ENCODE measurements around the gene TRIM33. TPM values are rescaled to one million over a fixed set of nuclear protein-coding genes. Genes with fewer than 3 reads are reported as not detected.

The TRIM33 gene
- total RNA-seq, 2 donors from 2014 or later, result 48.1 to 53.9 TPM

GRCh38 chr1:114535401-114535800 is 24.4 kb upstream of the TRIM33 start:
- no peaks in the 10 kb centered on the region for H3K4me1 Mint-ChIP-seq
- H3K9me3 ChIP-seq (ENCODE audit: control insufficient read depth, low read length, poor library complexity, severe bottlenecking), result no peaks in the 10 kb centered on the region
- ATAC-seq (no peak), DNase-seq (no peak)
- H3K4me3 Mint-ChIP-seq, result no peak overlapping the region
- H3K27ac Mint-ChIP-seq, result no peak overlapping the region
- H3K27me3 Mint-ChIP-seq, result peaks cover 8% of the 10 kb centered on the region
- H3K36me3 Mint-ChIP-seq (ENCODE audit: low read depth), result no peaks in the 10 kb centered on the region

GRCh38 chr1:114531094-114531493 is 20.1 kb upstream of the TRIM33 start:
- Mint-ChIP-seq H3K4me1 (no peaks in the 10 kb centered on the region), H3K27me3 (peaks cover 2% of the 10 kb centered on the region), H3K4me3 (no peak overlapping the region), H3K36me3 (ENCODE audit: low read depth) (no peaks in the 10 kb centered on the region), H3K27ac (no peak overlapping the region)
- no peak for ATAC-seq
- H3K9me3 ChIP-seq (ENCODE audit: control insufficient read depth, low read length, poor library complexity, severe bottlenecking), result no peaks in the 10 kb centered on the region
- DNase-seq, result no peak

GRCh38 chr1:114530224-114530623 is 19.2 kb upstream of the TRIM33 start:
- H3K36me3 Mint-ChIP-seq (ENCODE audit: low read depth), result no peaks in the 10 kb centered on the region
- no peaks in the 10 kb centered on the region for H3K9me3 ChIP-seq (ENCODE audit: control insufficient read depth, low read length, poor library complexity, severe bottlenecking)
- H3K4me3 Mint-ChIP-seq, result no peak overlapping the region
- no peaks in the 10 kb centered on the region for H3K27me3 Mint-ChIP-seq
- no peak overlapping the region for H3K27ac Mint-ChIP-seq
- H3K4me1 Mint-ChIP-seq, result no peaks in the 10 kb centered on the region
- DNase-seq (no peak), ATAC-seq (no peak)

- no peaks in the 10 kb centered on the region for H3K36me3 Mint-ChIP-seq (ENCODE audit: low read depth)
- H3K4me1 Mint-ChIP-seq, result peaks cover 2% of the 10 kb centered on the region
- DNase-seq, result no peak
- H3K9me3 ChIP-seq (ENCODE audit: control insufficient read depth, low read length, poor library complexity, severe bottlenecking), result no peaks in the 10 kb centered on the region
- peaks cover 14% of the 10 kb centered on the region for H3K27me3 Mint-ChIP-seq
- H3K27ac Mint-ChIP-seq, result no peak overlapping the region
- H3K4me3 Mint-ChIP-seq, result no peak overlapping the region
- peak; percentile 48 for ATAC-seq
Measured at GRCh38 chr1:114524944-114525343, 13.9 kb upstream of the TRIM33 start.

- Mint-ChIP-seq H3K27ac (no peak overlapping the region), H3K36me3 (ENCODE audit: low read depth) (no peaks in the 10 kb centered on the region), H3K4me1 (peaks cover 2% of the 10 kb centered on the region), H3K27me3 (peaks cover 20% of the 10 kb centered on the region), H3K4me3 (no peak overlapping the region)
- no peak for ATAC-seq
- DNase-seq, result no peak
- no peaks in the 10 kb centered on the region for H3K9me3 ChIP-seq (ENCODE audit: control insufficient read depth, low read length, poor library complexity, severe bottlenecking)
Measured at GRCh38 chr1:114522264-114522575, 11.2 kb upstream of the TRIM33 start.

- DNase-seq (no peak), ATAC-seq (no peak)
- no peak overlapping the region for H3K4me3 Mint-ChIP-seq
- peaks cover 20% of the 10 kb centered on the region for H3K27me3 Mint-ChIP-seq
- peaks cover 2% of the 10 kb centered on the region for H3K4me1 Mint-ChIP-seq
- H3K27ac Mint-ChIP-seq, result no peak overlapping the region
- H3K9me3 ChIP-seq (ENCODE audit: control insufficient read depth, low read length, poor library complexity, severe bottlenecking), result no peaks in the 10 kb centered on the region
- no peaks in the 10 kb centered on the region for H3K36me3 Mint-ChIP-seq (ENCODE audit: low read depth)
Measured at GRCh38 chr1:114521396-114522263, 10.6 kb upstream of the TRIM33 start.

GRCh38 chr1:114517348-114517747 is 6.3 kb upstream of the TRIM33 start:
- ATAC-seq (no peak), DNase-seq (no peak)
- H3K4me3 Mint-ChIP-seq, result no peak overlapping the region
- peaks cover 10% of the 10 kb centered on the region for H3K4me1 Mint-ChIP-seq
- peaks cover 19% of the 10 kb centered on the region for H3K27me3 Mint-ChIP-seq
- H3K36me3 Mint-ChIP-seq (ENCODE audit: low read depth), result no peaks in the 10 kb centered on the region
- H3K27ac Mint-ChIP-seq, result no peak overlapping the region
- no peaks in the 10 kb centered on the region for H3K9me3 ChIP-seq (ENCODE audit: control insufficient read depth, low read length, poor library complexity, severe bottlenecking)

- Mint-ChIP-seq H3K27ac (peak overlapping the region; percentile 100), H3K4me1 (peaks cover 40% of the 10 kb centered on the region), H3K36me3 (ENCODE audit: low read depth) (peaks cover 5% of the 10 kb centered on the region), H3K27me3 (no peaks in the 10 kb centered on the region), H3K4me3 (peak overlapping the region; percentile 99)
- DNase-seq (no peak), ATAC-seq (no peak)
- H3K9me3 ChIP-seq (ENCODE audit: control insufficient read depth, low read length, poor library complexity, severe bottlenecking), result no peaks in the 10 kb centered on the region
Measured at GRCh38 chr1:114512595-114513280, 1.7 kb upstream of the TRIM33 start.

GRCh38 chr1:114510274-114511031 is 550 bp downstream of the TRIM33 start:
- Mint-ChIP-seq H3K36me3 (ENCODE audit: low read depth) (peaks cover 7% of the 10 kb centered on the region), H3K4me1 (peaks cover 55% of the 10 kb centered on the region)

GRCh38 chr1:114509596-114510273 is 1.3 kb downstream of the TRIM33 start:
- DNase-seq (no peak), ATAC-seq (no peak)
- H3K9me3 ChIP-seq (ENCODE audit: control insufficient read depth, low read length, poor library complexity, severe bottlenecking), result no peaks in the 10 kb centered on the region
- Mint-ChIP-seq H3K36me3 (ENCODE audit: low read depth) (peaks cover 7% of the 10 kb centered on the region), H3K4me1 (peaks cover 59% of the 10 kb centered on the region), H3K27ac (peak overlapping the region; percentile 94), H3K4me3 (peak overlapping the region; percentile 99), H3K27me3 (no peaks in the 10 kb centered on the region)

More at GRCh38 chr1:114510274-114511031, 550 bp downstream of the TRIM33 start:
- H3K9me3 ChIP-seq (ENCODE audit: control insufficient read depth, low read length, poor library complexity, severe bottlenecking), result no peaks in the 10 kb centered on the region
- ATAC-seq (peak; percentile 59), DNase-seq (peak; percentile 17 to 32 (median 22))
- peak overlapping the region; percentile 100 for H3K27ac Mint-ChIP-seq
- H3K27me3 Mint-ChIP-seq, result no peaks in the 10 kb centered on the region
- H3K4me3 Mint-ChIP-seq, result peak overlapping the region; percentile 99

- no peaks in the 10 kb centered on the region for H3K9me3 ChIP-seq (ENCODE audit: control insufficient read depth, low read length, poor library complexity, severe bottlenecking)
- ATAC-seq, result no peak
- Mint-ChIP-seq H3K4me3 (peak overlapping the region; percentile 99), H3K27ac (peak overlapping the region; percentile 29), H3K4me1 (peaks cover 57% of the 10 kb centered on the region), H3K36me3 (ENCODE audit: low read depth) (peaks cover 7% of the 10 kb centered on the region), H3K27me3 (no peaks in the 10 kb centered on the region)
- DNase-seq, result no peak
Measured at GRCh38 chr1:114508386-114508898, 2.6 kb downstream of the TRIM33 start.

- no peaks in the 10 kb centered on the region for H3K9me3 ChIP-seq (ENCODE audit: control insufficient read depth, low read length, poor library complexity, severe bottlenecking)
- Mint-ChIP-seq H3K4me1 (peaks cover 53% of the 10 kb centered on the region), H3K4me3 (no peak overlapping the region), H3K27me3 (no peaks in the 10 kb centered on the region), H3K27ac (peak overlapping the region; percentile 29), H3K36me3 (ENCODE audit: low read depth) (peaks cover 7% of the 10 kb centered on the region)
- DNase-seq (no peak), ATAC-seq (no peak)
Measured at GRCh38 chr1:114507513-114507912, 3.5 kb downstream of the TRIM33 start.
